B cell (primary cell): ENCODE results near the gene CPA4. TPM values are rescaled to one million over a fixed set of nuclear protein-coding genes. Genes with fewer than 3 reads are reported as not detected.

Experiments used
- ATAC-seq: fragments of 200-7000 bp; cut with Tn5 transposase; one replicate; pipeline ENCODE4 v1.10.0; 2021; ENCODE audit warnings: low read depth, mild to moderate bottlenecking, moderate number of reproducible peaks, moderate library complexity
- CTCF ChIA-PET: fragments of 350-600 bp; sonication (Branson Sonifier 250); formaldehyde crosslinking; loops from one replicate; lab custom pipeline; 2021; ENCODE audit warnings: antibody characterized with exemption, inconsistent platforms; lab: Charles Lee
- POLR2A ChIA-PET: fragments of 350-600 bp; sonication (Branson Sonifier 250); formaldehyde crosslinking; loops from one replicate; lab custom pipeline; 2021; ENCODE audit warnings: antibody characterized with exemption; lab: Charles Lee
- DNase-seq: peaks from one replicate; pipeline ENCODE4 v3.0.0; 2013
- H2AFZ ChIP-seq: 2 replicates; pipeline ENCODE4 v1.6.1; 2012; ENCODE audit warnings: mild to moderate bottlenecking, low read depth, low read length; ENCODE audit not compliant: insufficient read depth, poor library complexity, severe bottlenecking
- H3K27ac ChIP-seq, 2 donors: 1 replicate in 1 of 2; 2 replicates in 1 of 2; pipeline ENCODE4 v1.5.1; 2012 to 2013; ENCODE audit warnings: low read length in 2 of 2, mild to moderate bottlenecking in 2 of 2, moderate library complexity in 1 of 2
- H3K27me3 ChIP-seq, 4 experiments: fragments of 200-600 bp in 1 of 4; sonication (generic) in 1 of 4; replicated peaks in 1 of 4; 1 replicate in 2 of 4; 2 replicates in 2 of 4; pipeline versions ENCODE4 v1.6.1 to v1.7.0; 2013 to 2016; ENCODE audit warnings: low read length in 3 of 4, mild to moderate bottlenecking in 2 of 4, mixed read lengths in 1 of 4, moderate library complexity in 1 of 4; ENCODE audit not compliant: insufficient read depth in 4 of 4, control insufficient read depth in 3 of 4; ENCODE audit errors: control extremely low read depth in 1 of 4
- H3K36me3 ChIP-seq, 2 experiments: replicated peaks in 1 of 2; 1 replicate in 1 of 2; 2 replicates in 1 of 2; pipeline versions ENCODE4 v1.6.1 to v1.7.1; 2013; ENCODE audit warnings: low read length in 1 of 2; ENCODE audit not compliant: insufficient read depth in 2 of 2, control insufficient read depth in 1 of 2; ENCODE audit errors: control extremely low read depth in 1 of 2, extremely low read depth in 1 of 2
- H3K4me1 ChIP-seq, 2 donors: fragments of 200-600 bp in 1 of 2; sonication (generic) in 1 of 2; 1 replicate in 1 of 2; 2 replicates in 1 of 2; pipeline versions ENCODE4 v1.5.1 to v1.6.1; 2013 to 2017; ENCODE audit warnings: low read length in 2 of 2; ENCODE audit not compliant: control insufficient read depth in 2 of 2, insufficient read depth in 2 of 2
- H3K4me2 ChIP-seq: replicated peaks from 2 replicates; pipeline ENCODE3; 2012; ENCODE audit warnings: mild to moderate bottlenecking, low read depth, low read length; ENCODE audit not compliant: poor library complexity, severe bottlenecking
- H3K4me3 ChIP-seq, 5 experiments: fragments of 200-600 bp in 1 of 5; sonication (generic) in 1 of 5; 1 replicate in 3 of 5; 2 replicates in 2 of 5; pipeline versions ENCODE4 v1.5.1 to v1.7.0; 2011 to 2016; ENCODE audit warnings: low read length in 4 of 5, mild to moderate bottlenecking in 4 of 5, low read depth in 2 of 5, control low read depth in 1 of 5, moderate library complexity in 1 of 5; ENCODE audit not compliant: insufficient read depth in 1 of 5; ENCODE audit errors: control extremely low read depth in 1 of 5, extremely low read depth in 1 of 5
- H3K79me2 ChIP-seq: fragments of 200-600 bp; sonication (generic); one replicate; pipeline ENCODE4 v1.6.0; 2016; ENCODE audit warnings: low read length; ENCODE audit not compliant: control insufficient read depth, insufficient read depth
- H3K9ac ChIP-seq: fragments of 200-600 bp; sonication (generic); 2 replicates; pipeline ENCODE4 v1.6.1; 2017; ENCODE audit warnings: mild to moderate bottlenecking, low read length, moderate library complexity
- H3K9me3 ChIP-seq, 3 donors: one replicate each; pipeline versions ENCODE4 v1.6.1 to v1.7.1; 2013; ENCODE audit warnings: low read length in 2 of 3; ENCODE audit not compliant: control insufficient read depth in 2 of 3, insufficient read depth in 1 of 3; ENCODE audit errors: control extremely low read depth in 1 of 3
- H4K20me1 ChIP-seq: 2 replicates; pipeline ENCODE4 v1.6.0; 2012; ENCODE audit warnings: mild to moderate bottlenecking, low read length; ENCODE audit not compliant: insufficient read depth, control insufficient read depth, poor library complexity, severe bottlenecking
- H3K27ac Mint-ChIP-seq: one replicate; pipeline ENCODE4 v1.8.0; 2021; ENCODE audit warnings: mixed read lengths
- H3K27me3 Mint-ChIP-seq: one replicate; pipeline ENCODE4 v1.8.0; 2021; ENCODE audit warnings: mixed read lengths
- H3K4me1 Mint-ChIP-seq: one replicate; pipeline ENCODE4 v1.8.0; 2021; ENCODE audit warnings: mixed read lengths
- H3K4me3 Mint-ChIP-seq: one replicate; pipeline ENCODE4 v1.8.0; 2021; ENCODE audit warnings: mixed read lengths
- H3K9me3 Mint-ChIP-seq: one replicate; pipeline ENCODE4 v1.8.0; 2022; ENCODE audit warnings: mixed read lengths; ENCODE audit not compliant: insufficient read depth
- EZH2 ChIP-seq: IDR thresholded peaks from 2 replicates; pipeline ENCODE4 v1.6.1; 2012; ENCODE audit warnings: borderline replicate concordance, low read depth, mild to moderate bottlenecking, moderate library complexity, low read length; ENCODE audit not compliant: insufficient read depth, poor library complexity, severe bottlenecking
- WGBS: methylation state at CpG from one replicate; pipeline ENCODE4 v1.1.5; 2013; ENCODE audit warnings: missing lambda C conversion rate; ENCODE audit not compliant: insufficient coverage; 5-methylcytosine and 5-hydroxymethylcytosine counted together
- intact Hi-C: fragments of 100-400 bp; cut with micrococcal nuclease; formaldehyde crosslinking; loops from one replicate; pipeline ENCODE4 v1.10.0; 2022
- polyA plus RNA-seq: library from polyadenylated mRNA; depleted of rRNA; stranded (reverse); fragments of >200 nt; gene quantifications from 2 replicates; pipeline ENCODE4 v1.2.3, GENCODE V29; 2012
- total RNA-seq, 2 donors: library from RNA; stranded (reverse); fragments of 120-200 nt in 1 of 2; gene quantifications; 1 replicate in 1 of 2; 2 replicates in 1 of 2; pipeline versions ENCODE4 v1.2.3 to v1.2.4, GENCODE V29; 2013 to 2022
- TF ChIP-seq, protein P1 (sequence below): fragments of 200-600 bp; IDR thresholded peaks from one replicate; pipeline ENCODE4 v1.8.0; 2022; ENCODE audit warnings: antibody characterized with exemption, mild to moderate bottlenecking

CPA4 gene
- total and polyA plus RNA-seq, 2 donors (not counting 1 experiment from before 2014, with no cell fraction given) = not detected

- H3K4me3 Mint-ChIP-seq = no peak overlapping the region
- Histone ChIP-seq H3K9ac (no peak overlapping the region), H3K9me3 (no peaks in the 10 kb centered on the region), H3K4me2 (no peak overlapping the region), H3K79me2 (no peaks in the 10 kb centered on the region), H4K20me1 (no peaks in the 10 kb centered on the region), H3K36me3 (no peaks in the 10 kb centered on the region), H3K27ac (no peak overlapping the region), H2AFZ (no peak overlapping the region), H3K4me1 (no peaks in the 10 kb centered on the region), H3K27me3 (no peaks in the 10 kb centered on the region), H3K4me3 (no peak overlapping the region)
- DNase-seq (no peak), ATAC-seq (no peak)
- ChIA-PET POLR2A (no interaction called here), CTCF (no interaction called here)
- no peak for TF ChIP-seq EZH2
- TF ChIP-seq, protein P1, sequence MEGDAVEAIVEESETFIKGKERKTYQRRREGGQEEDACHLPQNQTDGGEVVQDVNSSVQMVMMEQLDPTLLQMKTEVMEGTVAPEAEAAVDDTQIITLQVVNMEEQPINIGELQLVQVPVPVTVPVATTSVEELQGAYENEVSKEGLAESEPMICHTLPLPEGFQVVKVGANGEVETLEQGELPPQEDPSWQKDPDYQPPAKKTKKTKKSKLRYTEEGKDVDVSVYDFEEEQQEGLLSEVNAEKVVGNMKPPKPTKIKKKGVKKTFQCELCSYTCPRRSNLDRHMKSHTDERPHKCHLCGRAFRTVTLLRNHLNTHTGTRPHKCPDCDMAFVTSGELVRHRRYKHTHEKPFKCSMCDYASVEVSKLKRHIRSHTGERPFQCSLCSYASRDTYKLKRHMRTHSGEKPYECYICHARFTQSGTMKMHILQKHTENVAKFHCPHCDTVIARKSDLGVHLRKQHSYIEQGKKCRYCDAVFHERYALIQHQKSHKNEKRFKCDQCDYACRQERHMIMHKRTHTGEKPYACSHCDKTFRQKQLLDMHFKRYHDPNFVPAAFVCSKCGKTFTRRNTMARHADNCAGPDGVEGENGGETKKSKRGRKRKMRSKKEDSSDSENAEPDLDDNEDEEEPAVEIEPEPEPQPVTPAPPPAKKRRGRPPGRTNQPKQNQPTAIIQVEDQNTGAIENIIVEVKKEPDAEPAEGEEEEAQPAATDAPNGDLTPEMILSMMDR = no peak
- H3K9me3 Mint-ChIP-seq = no peaks in the 10 kb centered on the region
- H3K4me1 Mint-ChIP-seq = no peaks in the 10 kb centered on the region
- no peak overlapping the region for H3K27ac Mint-ChIP-seq
- no peaks in the 10 kb centered on the region for H3K27me3 Mint-ChIP-seq
- intact Hi-C loops = no loop called here
- no CpG with 5 or more reads among the region's 2 CpGs for WGBS
Measured at GRCh38 chr7:130333832-130334231, 40.9 kb downstream of the CPA4 start.

DNA sequence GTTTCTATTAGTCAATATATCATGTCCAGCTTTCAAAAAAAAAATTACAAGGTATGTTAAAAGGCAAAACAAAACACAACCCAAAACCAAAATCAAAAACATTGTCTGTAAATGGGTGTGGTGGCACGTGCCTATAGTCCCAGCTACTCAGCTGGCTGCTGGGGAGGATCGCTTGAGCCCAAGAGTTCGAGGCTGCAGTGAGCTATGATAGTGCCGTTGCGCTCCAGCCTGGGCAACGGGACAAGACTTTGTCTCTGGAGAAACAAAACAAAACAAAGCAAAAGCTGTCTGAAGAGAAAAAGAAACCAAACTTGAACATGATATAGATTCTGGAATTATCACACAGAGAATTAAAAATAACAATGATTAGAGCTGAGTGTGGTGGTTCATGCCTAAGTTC, 41.3 kb downstream of the CPA4 start:
- H2AFZ ChIP-seq = no peak overlapping the region
- CTCF ChIA-PET = no interaction called here

More for the DNA sequence above, 41.3 kb downstream of the CPA4 start:
- Histone ChIP-seq H3K4me3 (no peak overlapping the region), H3K27ac (no peak overlapping the region), H3K4me2 (no peak overlapping the region), H3K4me1 (no peaks in the 10 kb centered on the region), H3K79me2 (no peaks in the 10 kb centered on the region), H3K27me3 (no peaks in the 10 kb centered on the region), H4K20me1 (no peaks in the 10 kb centered on the region), H3K9me3 (no peaks in the 10 kb centered on the region), H3K36me3 (no peaks in the 10 kb centered on the region), H3K9ac (no peak overlapping the region)
- Mint-ChIP-seq H3K9me3 (no peaks in the 10 kb centered on the region), H3K4me3 (no peak overlapping the region), H3K4me1 (no peaks in the 10 kb centered on the region), H3K27ac (no peak overlapping the region), H3K27me3 (no peaks in the 10 kb centered on the region)
- no peak for TF ChIP-seq EZH2
- TF ChIP-seq, protein P1 = no peak
- POLR2A ChIA-PET = no interaction called here
- DNase-seq (no peak), ATAC-seq (no peak)
- 85% methylated on average over 3 of the region's 6 CpGs for WGBS
- intact Hi-C loops = no loop called here
